ENCODE measurements around the gene MTA1. TPM values are rescaled to one million over a fixed set of nuclear protein-coding genes. Genes with fewer than 3 reads are reported as not detected.

The MTA1 gene
- total RNA-seq, 2 experiments from 2014 or later, result 107 to 113 TPM

DNA sequence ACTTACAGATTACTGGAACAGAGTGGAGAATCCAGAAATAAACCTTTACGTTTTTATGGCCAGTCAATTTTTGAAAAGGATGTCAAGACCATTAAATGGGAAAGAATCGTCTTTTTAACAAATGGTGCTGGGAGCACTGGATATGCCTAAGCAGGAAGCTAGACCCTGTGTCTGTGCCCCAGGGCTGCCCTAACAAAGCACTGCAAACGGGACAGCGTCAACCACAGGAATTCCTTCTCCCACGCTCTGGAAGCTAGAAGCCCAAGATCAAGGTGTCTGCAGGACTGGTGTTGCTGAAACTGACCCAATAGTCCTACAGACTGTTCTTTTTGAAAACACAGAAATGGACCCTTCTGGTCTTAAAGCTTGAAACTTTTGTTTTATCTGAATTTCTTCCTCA is 97.5 kb downstream of the MTA1 start:
- Mint-ChIP-seq H3K36me3 (ENCODE audit: low read depth) (no peaks in the 10 kb centered on the region), H3K27me3 (peaks cover 56% of the 10 kb centered on the region), H3K27ac (no peak overlapping the region), H3K4me1 (ENCODE audit: low read depth) (no peaks in the 10 kb centered on the region), H3K4me3 (no peak overlapping the region), H3K9me3 (no peaks in the 10 kb centered on the region)
- Histone ChIP-seq H3K4me1 (ENCODE audit: insufficient read depth, low read length) (no peaks in the 10 kb centered on the region), H3K27ac (ENCODE audit: low read depth in 1 of 2, low read length in 2 of 2) (no peak overlapping the region), H3K36me3 (ENCODE audit: insufficient read depth, low read length) (no peaks in the 10 kb centered on the region), H3K9me3 (ENCODE audit: control insufficient read depth in 1 of 2, insufficient read depth in 1 of 2, low read length in 2 of 2) (no peaks in the 10 kb centered on the region), H3K27me3 (ENCODE audit: control insufficient read depth in 1 of 2, insufficient read depth in 2 of 2, low read length in 2 of 2) (peaks cover 11 to 21% of the 10 kb centered on the region in 2 experiments), H3K4me3 (ENCODE audit: low read length) (no peak overlapping the region)
- intact Hi-C loops (cut with DNase I, micrococcal nuclease), result loop anchor here in 1 of 2 experiments (5.0 kb wide), 1 partner anchor 85 kb away; no protein-coding TSS in a partner anchor
- ChIA-PET CTCF (no interaction called here), POLR2A (no interaction called here)
- no peak for TF ChIP-seq CTCF (IDR thresholded peaks at IDR 0.05)
- ATAC-seq (ENCODE audit: poor library complexity), result no peak
- peak in 1 of 14 experiments; percentile 14 for DNase-seq

DNA sequence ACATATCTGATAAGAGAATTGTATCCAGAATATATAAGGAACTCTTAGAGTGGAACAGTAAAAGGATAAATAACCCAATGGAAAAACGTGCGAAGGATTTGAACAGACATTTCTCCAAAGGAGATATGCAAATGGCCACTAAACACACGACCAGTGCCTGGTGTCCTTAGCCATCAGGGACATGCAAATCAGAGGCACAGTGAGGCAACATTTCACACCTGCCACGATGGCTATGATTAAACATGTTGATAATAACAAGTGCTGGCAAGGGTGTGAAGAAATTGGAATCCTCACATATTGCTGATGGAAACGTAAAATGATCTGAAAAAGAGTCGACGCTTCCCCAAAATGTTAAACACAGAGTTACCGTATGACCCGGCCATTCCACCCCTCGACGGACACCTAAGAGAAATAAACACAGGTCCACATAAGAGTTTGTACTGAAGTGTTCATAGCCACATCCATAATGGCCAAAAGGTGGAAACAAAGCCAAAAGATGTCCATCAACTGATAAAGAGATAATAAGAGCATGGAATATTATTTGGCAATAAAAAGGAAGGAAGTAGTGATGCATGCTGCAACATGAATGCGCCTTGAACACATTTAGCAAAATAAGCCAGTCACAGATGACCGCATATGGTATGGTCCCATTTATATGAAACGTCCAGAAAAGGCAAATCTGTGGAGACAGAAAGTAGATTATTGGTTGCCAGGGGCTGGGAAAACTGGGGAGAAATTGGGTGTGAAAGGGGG is 100.5 kb downstream of the MTA1 start:
- no peak overlapping the region for H3K4me3 Mint-ChIP-seq
- H3K9me3 Mint-ChIP-seq, result no peaks in the 10 kb centered on the region
- H3K27ac ChIP-seq (ENCODE audit: low read depth in 1 of 2, low read length in 2 of 2), result no peak overlapping the region
- ATAC-seq (ENCODE audit: poor library complexity), result no peak
- H3K9me3 ChIP-seq (ENCODE audit: control insufficient read depth in 1 of 2, insufficient read depth in 1 of 2, low read length in 2 of 2), result no peaks in the 10 kb centered on the region
- POLR2A ChIA-PET, result no interaction called here
- no peak for TF ChIP-seq CTCF (IDR thresholded peaks at IDR 0.05)
- intact Hi-C loops (cut with DNase I, micrococcal nuclease), result loop anchor here in 1 of 2 experiments (5.0 kb wide), 1 partner anchor 88 kb away; no protein-coding TSS in a partner anchor
- no peaks in the 10 kb centered on the region for H3K36me3 ChIP-seq (ENCODE audit: insufficient read depth, low read length)
- no peak for DNase-seq
- no peaks in the 10 kb centered on the region for H3K4me1 ChIP-seq (ENCODE audit: insufficient read depth, low read length)
- no peaks in the 10 kb centered on the region for H3K36me3 Mint-ChIP-seq (ENCODE audit: low read depth)
- no peak overlapping the region for H3K4me3 ChIP-seq (ENCODE audit: low read length)
- no peak overlapping the region for H3K27ac Mint-ChIP-seq
- peaks cover 8 to 13% of the 10 kb centered on the region in 2 experiments for H3K27me3 ChIP-seq (ENCODE audit: control insufficient read depth in 1 of 2, insufficient read depth in 2 of 2, low read length in 2 of 2)
- peaks cover 57% of the 10 kb centered on the region for H3K27me3 Mint-ChIP-seq
- no peaks in the 10 kb centered on the region for H3K4me1 Mint-ChIP-seq (ENCODE audit: low read depth)
- CTCF ChIA-PET, result no interaction called here

Other genes with a start within 250 kb of the MTA1 start
- 1 to 10 TPM; 9.0 to 9.2 TPM for gene NUDT14, start 238.5 kb upstream of the MTA1 start, total RNA-seq
- 10 to 100 TPM; 36.9 to 37.6 TPM for gene BTBD6, start 171.3 kb upstream of the MTA1 start, total RNA-seq
- gene BRF1, start 118.8 kb upstream of the MTA1 start, total RNA-seq, result 10 to 100 TPM; 77.4 to 77.7 TPM
- 10 to 100 TPM; 57.7 to 61.5 TPM for gene PACS2, start 105.1 kb upstream of the MTA1 start, total RNA-seq
- 1 to 10 TPM; 1.3 to 2.8 TPM for gene TEX22, start 21.3 kb upstream of the MTA1 start, total RNA-seq
- 10 to 100 TPM; 62.5 to 68.3 TPM for gene CRIP2, start 55.0 kb downstream of the MTA1 start, total RNA-seq
- 100 to 1,000 TPM; 250 to 258 TPM for gene CRIP1, start 67.1 kb downstream of the MTA1 start, total RNA-seq
- gene TEDC1, start 71.4 kb downstream of the MTA1 start, total RNA-seq, result 100 to 1,000 TPM; 102 to 108 TPM
- gene TMEM121, start 106.8 kb downstream of the MTA1 start, total RNA-seq, result 1 to 10 TPM; 1.6 to 1.7 TPM